GM19025 (cell line): Measurements from ENCODE around the gene RDH13.
"Not testable (repeated sequence)": the region's sequence is repeated elsewhere in the genome, so short reads cannot be mapped to it uniquely, and the experiment has no call there.

Experiments used
- ATAC-seq: cut with Tn5 transposase; IDR thresholded peaks from one replicate; pipeline ENCODE4 v1.9.1; 2021; ENCODE audit warnings: mild to moderate bottlenecking, low read depth, moderate library complexity; ENCODE audit not compliant: unreplicated experiment

Gene RDH13

DNA sequence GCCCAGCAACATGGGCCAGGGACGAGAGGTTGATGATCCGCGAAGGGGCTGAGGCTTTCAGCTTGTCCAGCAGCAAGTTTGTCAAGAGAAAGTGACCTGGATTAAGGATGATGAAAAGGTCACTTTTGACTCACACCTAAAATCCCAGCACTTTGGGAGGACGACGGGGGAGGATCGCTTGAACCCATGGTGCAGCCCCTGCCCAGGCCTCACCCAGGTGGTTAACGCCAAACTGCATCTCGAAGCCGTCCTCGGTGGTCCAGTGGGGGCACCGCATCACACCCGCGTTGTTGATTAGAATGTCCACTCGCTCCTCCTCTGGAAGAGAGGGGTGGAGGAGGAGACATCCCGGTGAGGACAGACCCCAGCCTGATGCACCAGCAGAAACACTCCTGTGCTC, 14.5 kb downstream of the RDH13 start:
- no peak for ATAC-seq

DNA sequence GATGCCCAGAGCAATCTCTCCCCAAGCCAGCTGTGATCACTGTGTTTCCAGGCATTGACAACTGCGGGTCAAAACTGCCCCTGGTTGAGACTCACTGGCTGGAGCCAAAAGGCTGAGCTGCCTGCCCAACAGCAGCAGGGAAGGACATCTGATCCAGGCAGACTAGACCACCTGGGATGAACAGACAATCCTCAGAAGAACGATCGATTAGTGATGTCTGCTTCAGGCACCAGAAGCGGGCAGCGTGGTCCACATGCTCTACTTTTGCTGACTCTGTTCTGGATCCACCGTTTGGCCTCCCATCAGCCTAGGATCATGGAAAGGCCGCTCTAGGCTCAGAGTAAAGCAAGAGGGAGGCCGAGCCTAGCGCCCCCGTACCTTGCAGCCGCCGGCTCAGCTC, 15.0 kb downstream of the RDH13 start:
- no peak for ATAC-seq

DNA sequence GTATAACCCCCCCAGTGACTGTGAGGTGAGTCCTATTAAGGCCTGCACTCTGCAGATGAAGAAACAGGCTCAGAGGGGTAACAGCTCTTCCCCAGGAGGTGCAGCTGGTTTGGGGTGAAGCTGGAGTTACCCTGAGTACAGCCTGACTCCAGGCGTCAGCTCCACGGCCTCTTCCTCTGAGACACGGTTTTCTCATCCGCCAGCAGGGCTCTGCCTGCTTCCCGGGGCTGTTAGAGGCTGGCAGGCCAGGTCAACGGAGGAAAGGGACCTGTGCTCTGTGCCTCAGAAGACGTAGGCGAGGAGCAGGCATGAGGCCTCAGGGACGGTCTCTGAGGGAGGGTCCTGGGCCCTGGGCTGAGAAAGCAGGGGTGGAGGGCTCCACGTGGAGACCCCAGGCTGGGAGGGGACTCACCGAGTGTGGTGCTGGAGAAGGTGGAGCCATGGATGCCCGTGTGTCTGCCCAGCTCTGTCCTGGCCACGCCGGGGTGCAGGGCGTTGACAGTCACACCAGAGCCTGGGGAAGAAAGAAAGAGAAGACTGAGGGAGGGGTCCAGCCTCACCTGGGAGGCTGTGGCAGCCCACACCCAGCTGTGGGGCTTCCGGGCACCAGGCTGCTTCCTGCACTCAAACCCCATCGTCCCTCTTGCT, 15.8 kb downstream of the RDH13 start:
- no peak for ATAC-seq

DNA sequence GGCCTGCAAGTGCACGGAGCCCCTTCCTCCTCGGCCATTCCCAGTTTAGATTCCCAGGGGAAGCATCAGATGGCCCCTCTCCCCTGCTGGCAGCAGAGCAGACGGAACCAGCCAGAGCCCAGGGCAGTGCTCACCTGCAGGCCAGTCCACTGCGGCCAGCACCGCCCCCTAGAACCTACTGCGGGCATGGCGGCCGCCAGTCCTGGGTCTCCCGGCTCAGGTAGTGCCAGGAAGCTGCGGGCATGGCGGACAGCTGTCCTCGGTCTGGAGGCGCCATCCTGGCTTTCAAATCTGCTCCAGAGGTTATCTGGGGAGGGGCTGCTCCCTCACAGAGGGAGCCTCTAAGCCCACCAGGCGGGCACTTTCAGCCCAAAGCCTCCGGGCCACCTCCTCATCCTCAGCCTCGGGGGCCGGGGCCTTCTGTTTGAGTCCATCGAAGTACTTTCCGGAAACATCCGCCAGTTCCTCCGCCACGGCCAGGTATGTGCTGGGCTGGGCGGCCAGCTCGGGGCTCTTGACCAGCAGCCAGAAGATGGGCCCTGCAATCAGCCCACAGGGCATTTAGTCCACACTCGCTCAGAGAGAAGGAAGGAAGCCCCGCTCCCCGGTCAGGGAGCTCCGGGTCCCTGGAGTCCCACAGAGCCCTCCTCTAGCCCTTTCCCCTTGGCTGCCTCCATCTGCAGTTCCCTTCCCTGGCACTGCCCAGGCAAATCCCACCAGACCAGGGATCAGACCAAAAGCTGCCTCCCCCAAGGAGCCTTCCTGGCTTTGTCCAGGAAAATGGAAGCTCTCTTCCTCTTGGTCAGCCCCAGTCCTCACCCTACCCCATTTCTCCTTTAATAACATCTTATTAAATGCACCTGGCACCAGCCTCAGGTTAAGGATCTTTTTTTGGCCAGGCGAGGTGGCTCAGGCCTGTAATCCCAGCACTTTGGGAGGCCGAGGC, 17.9 kb downstream of the RDH13 start:
- ATAC-seq = no peak

DNA sequence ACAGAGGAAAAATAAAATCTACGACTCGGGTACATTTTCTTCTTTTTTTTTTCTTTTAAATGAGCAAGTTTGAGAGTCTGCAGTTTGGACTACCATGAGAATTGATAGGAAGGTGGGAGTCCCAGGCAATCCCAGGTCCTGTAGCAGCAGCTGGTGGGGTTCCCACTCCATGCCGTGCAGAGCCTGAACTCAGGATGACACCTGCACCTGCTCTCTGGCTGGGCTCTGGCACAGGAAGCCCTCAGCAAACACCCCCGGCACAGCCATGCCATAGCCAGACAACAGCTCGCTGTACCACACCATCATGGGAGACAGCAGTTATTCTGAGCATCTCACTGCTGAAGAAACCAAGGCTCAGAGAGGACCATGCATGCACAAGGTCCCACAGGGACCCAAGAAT, 18.7 kb downstream of the RDH13 start:
- no peak for ATAC-seq

DNA sequence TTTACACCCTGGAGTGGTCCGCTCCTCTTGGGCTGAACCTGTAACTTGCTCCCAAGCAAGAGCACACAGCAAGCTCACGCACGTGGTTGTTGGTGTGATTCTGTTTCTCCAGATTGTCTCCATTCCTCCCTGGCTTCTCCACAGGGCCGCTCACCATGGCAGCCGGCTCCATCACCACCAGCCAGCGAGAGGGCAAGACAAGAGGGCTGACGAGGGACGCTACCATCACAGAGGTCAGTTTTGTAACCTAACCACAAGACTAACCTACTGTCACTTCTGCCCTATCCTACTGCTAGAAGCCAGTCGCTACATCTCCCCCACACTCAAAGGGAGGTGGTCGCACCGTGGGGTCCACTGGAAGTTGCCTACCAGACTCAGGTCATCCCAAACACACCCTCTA, 20.3 kb downstream of the RDH13 start:
- ATAC-seq = no peak

DNA sequence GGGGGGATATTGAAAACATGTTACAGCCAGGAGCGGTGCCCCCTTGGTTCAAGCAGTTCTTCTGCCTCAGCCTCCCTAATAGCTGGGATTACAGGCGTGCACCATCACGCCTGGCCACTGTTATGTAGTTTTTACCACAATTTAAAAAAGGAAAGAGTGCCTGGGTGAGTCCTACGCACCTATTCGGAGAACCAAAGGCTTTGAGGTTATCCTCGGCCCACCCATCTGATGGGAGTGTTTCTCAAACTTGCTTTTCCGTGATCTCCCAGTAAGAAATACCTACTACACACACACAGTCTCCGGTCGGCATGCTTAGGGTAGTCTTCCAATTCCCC, 20.6 kb downstream of the RDH13 start:
- no peak for ATAC-seq

DNA sequence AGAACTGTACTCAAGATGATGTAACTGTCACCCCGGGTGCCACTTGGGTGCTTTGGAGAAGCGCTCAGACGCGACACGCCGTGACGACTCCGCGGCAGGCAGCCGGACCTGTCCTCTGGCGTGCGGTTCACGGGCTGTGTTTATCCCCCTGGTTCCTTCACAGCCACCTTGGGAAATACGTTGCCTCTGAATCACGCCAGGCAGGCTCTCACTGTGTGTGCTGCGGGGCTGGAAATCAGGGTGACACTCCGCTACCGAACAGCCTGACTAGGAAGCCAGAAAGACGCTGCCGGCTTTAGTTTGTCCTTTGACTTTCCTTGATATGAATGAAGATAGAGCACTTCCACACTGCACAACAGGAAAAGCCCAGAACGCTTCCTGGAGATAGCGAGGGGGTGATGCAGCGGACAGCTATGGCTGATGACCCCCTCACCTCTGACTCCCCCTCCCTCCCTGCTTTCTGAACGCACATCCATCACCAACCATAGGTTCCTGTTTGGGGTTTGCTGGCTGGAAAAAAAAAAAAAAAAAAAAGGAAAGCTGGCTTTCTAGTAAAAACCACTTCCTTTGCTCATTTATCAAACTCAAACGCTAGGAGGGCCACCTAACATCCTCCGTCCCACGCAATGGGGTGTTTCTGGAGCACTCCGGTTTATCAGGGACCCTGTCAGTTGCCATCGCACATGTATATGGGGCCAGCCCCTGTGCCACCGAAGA, 21.2 kb downstream of the RDH13 start:
- ATAC-seq = no peak

DNA sequence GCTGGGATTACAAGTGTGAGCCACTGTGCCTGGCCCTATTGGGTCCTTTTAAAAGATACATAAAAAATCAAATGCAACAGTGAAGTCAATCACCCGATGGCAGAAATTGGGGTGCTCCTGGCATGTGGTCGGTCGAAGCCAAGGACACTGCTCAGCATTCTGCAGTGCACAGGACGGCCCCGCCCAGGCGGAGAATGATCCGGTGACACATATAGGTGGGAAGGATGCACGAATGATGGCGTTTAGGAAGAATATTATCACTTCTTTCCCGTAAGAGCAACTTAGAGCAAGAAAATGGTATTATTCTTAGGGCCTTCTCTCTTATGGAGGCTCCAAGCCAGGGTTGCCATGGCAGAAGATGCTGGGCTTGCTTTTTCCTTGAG, 21.7 kb downstream of the RDH13 start:
- no peak for ATAC-seq

DNA sequence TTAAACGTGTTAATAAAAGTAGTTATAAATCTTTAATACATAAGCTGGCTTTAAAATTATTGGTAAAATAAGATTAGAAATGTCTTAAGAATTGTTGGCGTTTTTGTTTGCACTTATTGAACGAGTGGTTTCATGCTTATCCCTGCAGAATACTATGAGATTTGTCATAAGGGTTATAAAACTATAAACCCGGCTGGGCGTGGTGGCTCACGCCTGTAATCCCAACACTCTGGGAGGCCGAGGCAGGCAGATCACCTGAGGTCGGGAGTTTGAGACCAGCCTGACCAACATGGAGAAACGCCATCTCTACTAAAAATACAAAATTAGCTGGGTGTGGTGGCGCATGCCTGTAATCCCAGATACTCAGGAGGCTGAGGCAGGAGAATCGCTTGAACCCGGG, 22.3 kb downstream of the RDH13 start:
- ATAC-seq = not testable (repeated sequence)

DNA sequence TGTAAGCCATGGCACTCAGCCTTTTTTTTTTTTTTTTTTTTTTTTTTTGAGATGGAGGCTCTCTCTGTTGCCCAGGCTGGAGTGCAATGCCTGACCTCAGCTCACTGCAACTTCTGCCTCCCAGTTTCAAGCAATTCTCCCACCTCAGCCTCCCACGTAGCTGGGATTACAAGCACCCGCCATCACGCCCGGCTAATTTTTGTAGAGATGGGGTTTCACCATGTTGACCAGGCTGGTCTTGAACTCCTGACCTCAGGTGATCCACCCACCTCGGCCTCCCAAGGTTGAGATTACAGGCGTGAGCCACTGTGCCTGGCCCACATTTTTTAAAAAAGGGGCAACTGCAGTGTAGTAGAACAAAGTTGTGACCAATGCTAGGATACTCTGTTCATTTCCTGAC, 25.3 kb downstream of the RDH13 start:
- ATAC-seq = not testable (repeated sequence)

DNA sequence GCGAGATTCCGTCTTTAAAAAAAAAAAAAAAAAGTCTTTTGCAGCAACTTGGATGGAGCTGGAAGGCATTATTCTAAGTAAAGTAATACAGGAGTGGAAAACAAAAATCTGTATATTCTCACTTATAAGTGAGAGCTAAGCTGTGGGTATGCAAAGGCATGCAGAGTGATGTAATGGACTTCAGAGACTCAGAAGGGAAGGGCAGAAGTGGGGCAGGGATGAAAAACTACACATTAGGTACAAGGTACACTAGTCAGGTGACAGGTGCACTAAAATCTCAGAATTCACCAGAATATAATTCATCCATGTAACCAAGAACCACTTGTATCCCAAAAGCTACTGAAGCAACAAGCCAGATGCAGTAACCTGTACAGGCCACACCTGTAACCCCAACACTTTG, 26.9 kb downstream of the RDH13 start:
- ATAC-seq = no peak

DNA sequence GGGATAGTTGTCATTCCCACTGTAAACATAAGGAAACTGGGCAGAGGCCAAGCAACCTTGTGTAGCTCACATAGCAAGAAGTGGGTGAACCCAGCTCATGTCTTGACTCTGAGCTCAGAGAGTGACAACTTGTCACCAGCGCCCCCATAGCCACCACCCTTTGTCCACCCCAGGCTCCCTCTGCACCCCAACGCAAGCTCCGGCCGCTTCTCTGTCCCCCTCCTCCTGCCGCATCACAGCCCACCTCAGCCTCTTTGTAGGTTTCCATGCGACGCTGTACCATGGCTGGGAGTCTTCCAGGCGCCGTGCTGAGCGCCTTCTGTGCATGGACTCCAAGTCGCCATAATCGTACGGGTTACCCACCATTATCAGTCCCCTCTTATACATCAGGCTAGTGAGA, 28.2 kb downstream of the RDH13 start:
- no peak for ATAC-seq

DNA sequence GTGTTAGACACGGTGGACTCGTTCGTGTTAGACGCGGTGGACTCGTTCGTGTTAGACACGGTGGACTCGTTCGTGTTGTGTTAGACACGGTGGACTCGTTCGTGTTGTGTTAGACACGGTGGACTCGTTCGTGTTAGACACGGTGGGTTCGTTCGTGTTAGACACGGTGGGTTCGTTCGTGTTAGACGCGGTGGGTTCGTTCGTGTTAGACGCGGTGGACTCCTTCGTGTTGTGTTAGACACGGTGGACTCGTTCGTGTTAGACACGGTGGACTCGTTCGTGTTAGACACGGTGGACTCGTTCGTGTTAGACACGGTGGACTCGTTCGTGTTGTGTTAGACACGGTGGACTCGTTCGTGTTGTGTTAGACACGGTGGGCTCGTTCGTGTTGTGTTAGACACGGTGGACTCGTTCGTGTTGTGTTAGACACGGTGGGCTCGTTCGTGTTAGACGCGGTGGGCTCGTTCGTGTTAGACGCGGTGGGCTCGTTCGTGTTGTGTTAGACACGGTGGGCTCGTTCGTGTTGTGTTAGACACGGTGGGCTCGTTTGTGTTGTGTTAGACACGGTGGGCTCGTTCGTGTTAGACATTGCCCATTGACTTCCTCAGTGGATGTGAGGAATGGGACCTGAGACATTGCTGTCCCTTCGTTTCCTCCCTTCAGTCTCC, 29.8 kb downstream of the RDH13 start:
- ATAC-seq = not testable (repeated sequence)

DNA sequence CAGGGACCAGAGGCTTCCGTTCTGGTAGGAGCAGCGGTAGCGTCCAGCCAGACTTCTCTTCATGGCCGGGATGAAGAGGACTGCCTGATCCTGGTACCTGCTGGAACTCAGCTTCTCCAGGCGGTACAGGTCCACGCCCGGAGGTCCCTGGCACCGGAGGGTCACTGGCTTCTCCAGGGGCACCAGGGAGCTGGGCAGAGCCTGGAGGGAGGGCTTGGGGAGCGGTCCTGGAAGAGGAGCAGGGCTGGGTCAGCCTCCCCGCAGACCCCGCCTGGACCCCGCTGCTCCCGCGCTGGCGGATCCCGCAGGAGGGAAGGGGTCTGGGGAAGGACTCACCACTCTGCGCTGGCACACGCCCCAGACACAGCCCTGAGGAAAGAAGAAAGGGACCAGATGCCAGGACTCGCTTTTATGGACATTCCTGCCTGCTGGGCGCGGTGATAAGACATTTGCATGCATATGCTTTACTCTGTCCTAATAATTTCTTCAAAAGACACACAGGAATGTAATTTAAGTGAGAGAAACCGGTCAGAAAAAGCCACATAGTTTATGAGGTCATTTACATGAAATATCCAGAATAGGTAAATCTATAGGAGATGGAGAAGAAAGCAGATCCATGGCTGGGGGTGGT, 30.7 kb downstream of the RDH13 start:
- no peak for ATAC-seq

DNA sequence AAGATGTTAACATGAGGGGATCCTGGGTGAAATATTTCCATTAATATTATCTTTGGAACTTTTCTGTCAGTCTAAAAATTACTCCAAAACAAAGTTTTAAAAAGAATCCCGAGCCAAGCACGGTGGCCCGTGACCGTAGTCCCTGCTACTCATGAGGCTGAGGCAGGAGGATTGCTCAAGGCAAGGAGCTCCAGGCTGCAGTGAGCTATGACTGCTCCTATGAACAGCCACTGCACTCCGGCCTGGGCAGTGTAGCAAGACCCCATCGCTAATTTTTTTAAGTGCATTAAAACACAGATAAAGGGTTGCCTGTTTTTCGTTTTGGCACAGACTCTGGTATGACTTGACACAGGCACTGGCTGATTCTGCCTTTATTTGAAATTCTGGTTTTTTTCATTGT, 31.8 kb downstream of the RDH13 start:
- no peak for ATAC-seq

DNA sequence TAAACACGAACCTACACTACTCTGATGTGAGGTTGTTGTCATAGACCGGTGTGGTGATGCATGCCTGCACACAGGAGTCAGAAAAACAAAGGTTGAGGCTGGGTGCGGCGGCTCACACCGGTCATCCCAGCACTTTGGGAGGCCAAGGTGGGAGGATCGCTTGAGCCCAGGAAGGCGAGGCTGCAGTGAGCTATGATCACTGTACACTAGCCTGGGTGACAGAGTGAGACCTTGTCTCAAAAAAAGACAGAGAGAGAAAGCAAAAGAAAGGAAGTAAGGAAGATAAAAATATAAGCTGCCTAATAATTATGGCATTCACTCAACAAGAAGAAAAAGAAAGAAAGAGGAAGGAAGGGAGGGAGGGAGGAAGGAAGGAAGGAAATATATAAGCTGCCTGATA, 34.2 kb downstream of the RDH13 start:
- no peak for ATAC-seq

DNA sequence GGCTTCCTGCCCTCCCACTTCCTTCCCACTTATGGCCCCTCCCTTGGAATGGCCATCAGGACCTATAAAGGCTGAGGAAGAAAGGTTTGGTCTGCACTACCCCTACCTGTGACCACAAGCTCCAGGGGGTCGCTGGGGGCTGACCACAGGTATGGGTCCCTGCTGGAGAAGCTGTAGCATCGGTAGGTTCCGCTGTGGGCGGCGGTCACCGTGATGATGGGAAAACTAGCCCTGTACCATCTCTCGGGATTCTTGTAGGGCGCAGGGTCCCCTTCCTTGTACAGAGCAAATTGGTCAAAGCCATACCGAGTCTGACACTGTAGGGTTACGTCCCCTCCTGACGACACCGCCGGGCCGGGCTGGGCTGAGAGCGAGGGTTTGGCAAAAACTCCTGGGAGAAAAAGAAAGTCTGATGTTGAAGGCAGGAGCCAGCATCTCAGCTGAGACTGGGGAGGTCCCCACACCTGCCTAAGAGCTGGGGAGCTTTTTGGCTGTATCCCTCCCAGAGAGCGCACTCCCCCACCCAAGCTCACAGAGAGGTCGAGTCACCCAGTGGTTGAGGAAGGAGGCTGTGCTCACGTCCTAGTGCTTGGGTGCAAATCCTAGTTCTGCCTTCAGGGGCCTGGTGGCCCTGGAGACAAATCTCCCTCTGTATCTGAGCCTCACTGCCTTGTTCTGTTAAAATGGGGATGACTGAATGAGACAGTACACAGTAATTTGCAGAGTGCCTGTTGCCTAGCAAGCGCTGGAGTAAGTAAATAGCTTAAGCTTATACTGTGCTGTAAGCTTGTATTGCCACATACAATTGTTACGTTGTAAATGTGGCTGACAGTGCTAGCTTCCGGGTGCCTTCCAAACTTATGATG, 35.2 kb downstream of the RDH13 start:
- no peak for ATAC-seq

DNA sequence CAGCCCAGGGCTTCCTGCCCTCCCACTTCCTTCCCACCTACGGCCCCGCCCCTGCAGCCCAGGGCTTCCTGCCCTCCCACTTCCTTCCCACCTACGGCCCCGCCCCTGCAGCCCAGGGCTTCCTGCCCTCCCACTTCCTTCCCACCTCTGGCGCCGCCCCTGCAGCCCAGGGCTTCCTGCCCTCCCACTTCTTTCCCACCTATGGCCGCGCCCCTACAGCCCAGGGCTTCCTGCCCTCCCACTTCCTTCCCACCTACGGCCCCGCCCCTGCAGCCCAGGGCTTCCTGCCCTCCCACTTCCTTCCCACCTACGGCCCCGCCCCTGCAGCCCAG, 35.8 kb downstream of the RDH13 start:
- not testable (repeated sequence) for ATAC-seq

DNA sequence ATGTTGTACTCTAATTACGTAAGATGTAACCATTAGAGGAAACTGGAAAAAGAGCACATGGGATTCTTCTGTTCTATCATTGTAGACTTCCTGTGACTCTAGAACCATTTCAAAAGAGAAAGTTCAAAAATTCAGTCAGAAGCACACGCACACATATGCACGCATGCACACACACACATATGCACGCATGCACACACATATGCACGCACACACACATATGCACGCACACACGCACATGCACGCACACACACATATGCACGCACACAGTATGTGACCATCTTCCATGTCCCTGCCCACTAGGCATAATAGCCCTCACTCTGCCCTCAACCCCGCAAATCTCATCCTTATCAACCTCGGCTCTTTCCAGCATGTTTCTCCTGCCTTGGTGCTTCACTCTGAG, 38.8 kb downstream of the RDH13 start:
- no peak for ATAC-seq
